Measurements from ENCODE around the gene CCDC171.

The CCDC171 gene

DNA sequence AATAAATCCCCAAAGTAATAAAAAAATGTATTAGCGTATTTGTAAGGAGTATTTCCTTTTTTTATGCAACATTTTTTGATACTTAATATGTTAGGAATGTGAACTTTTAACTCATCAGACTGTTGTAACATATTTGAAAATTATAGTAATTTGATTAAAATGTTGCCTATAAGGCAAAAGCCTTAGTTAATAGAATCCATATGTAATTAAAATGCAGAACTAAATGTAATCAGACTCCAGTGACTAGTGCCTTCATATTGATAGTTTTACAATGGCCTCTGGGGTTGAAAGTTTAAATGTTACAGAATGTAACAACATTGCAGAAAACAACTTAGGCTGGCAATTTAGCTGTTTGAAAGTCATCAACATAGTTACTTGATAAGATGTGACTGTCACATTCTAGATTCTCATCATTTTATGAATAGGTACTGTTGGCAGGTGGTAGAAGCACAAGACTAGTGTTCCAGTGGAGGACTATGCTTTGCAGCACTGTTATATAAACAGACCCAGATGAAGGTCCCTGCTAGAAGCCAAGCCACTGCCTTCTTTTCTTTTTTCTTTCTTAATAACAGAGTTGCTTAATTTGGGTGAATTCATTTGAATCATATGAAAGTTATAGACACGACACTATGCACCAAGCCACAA is 382.9 kb downstream of the CCDC171 start:
- TF ChIP-seq, protein P1, sequence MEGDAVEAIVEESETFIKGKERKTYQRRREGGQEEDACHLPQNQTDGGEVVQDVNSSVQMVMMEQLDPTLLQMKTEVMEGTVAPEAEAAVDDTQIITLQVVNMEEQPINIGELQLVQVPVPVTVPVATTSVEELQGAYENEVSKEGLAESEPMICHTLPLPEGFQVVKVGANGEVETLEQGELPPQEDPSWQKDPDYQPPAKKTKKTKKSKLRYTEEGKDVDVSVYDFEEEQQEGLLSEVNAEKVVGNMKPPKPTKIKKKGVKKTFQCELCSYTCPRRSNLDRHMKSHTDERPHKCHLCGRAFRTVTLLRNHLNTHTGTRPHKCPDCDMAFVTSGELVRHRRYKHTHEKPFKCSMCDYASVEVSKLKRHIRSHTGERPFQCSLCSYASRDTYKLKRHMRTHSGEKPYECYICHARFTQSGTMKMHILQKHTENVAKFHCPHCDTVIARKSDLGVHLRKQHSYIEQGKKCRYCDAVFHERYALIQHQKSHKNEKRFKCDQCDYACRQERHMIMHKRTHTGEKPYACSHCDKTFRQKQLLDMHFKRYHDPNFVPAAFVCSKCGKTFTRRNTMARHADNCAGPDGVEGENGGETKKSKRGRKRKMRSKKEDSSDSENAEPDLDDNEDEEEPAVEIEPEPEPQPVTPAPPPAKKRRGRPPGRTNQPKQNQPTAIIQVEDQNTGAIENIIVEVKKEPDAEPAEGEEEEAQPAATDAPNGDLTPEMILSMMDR (IDR thresholded peaks at IDR 0.05; ENCODE audit: low read depth, low read length): no peak
- in situ Hi-C loops (cut with HindIII; ENCODE audit: low sequenced_read_pairs): no loop called here
- no peak for DNase-seq (ENCODE audit: low read depth, low spot score)
- no peak overlapping the region for H3K4me3 ChIP-seq (ENCODE audit: low read depth, low read length)

DNA sequence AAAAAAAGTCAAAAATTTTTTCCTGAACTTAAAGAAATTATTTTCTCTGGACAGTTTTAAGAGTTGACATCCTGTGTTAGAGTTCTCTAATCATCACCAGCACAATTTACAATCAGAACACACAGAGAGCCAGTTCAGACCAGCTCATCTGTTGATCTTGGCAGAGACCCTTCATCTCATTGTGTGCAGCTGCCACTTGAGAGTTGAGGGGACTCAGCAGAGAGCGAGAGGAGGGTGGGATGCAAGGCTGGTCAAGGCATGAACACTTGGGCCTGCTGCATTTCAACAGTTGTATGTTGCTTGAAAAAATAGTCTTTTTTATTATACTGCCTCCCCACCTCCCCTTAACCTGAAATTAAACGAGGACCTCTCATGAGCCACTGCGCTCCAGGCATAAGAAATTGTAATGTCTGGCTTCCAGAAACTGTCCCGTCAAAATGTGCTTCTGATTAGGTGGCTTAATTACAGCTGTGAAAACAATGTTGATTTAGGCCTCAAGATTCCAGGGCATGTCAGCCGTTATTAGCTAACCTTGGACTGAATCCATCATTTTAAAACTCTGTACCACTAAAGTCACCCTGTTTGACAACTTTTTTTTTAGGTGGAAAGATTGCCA is 383.6 kb downstream of the CCDC171 start:
- H3K4me3 ChIP-seq (ENCODE audit: low read depth, low read length): no peak overlapping the region
- TF ChIP-seq, protein P1 (IDR thresholded peaks at IDR 0.05; ENCODE audit: low read depth, low read length): no peak
- DNase-seq (ENCODE audit: low read depth, low spot score): peak; percentile 74
- in situ Hi-C loops (cut with HindIII; ENCODE audit: low sequenced_read_pairs): no loop called here

DNA sequence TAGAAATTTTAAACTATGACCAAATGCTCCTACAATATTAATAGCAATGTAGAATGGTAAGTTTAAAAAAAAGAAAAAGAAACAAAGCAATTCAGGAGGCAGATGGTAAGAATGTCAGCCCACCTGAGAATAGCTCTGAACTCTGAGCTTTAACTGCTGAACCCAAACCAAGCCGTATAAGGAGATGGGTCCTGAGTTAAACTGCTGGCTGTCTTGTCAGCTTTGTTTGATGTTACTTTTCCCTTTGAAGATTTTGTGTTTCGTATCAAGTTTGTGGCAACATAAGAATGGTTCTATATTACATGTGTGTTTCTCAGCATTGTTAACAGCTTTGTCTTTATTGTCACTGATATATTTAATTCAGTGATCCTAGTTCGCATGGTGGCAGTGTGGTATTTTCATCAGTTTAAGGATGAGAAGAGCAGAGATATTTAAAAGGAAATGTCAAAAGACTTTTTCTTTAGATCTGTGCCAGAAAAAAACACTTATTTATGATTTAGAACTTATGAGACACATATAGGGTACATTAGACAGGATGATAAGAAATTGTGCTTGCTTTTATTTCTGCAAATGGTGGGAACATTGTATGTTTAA is 390.1 kb downstream of the CCDC171 start:
- DNase-seq (ENCODE audit: low read depth, low spot score): no peak
- TF ChIP-seq, protein P1 (IDR thresholded peaks at IDR 0.05; ENCODE audit: low read depth, low read length): no peak
- no peak overlapping the region for H3K4me3 ChIP-seq (ENCODE audit: low read depth, low read length)
- in situ Hi-C loops (cut with HindIII; ENCODE audit: low sequenced_read_pairs): no loop called here

DNA sequence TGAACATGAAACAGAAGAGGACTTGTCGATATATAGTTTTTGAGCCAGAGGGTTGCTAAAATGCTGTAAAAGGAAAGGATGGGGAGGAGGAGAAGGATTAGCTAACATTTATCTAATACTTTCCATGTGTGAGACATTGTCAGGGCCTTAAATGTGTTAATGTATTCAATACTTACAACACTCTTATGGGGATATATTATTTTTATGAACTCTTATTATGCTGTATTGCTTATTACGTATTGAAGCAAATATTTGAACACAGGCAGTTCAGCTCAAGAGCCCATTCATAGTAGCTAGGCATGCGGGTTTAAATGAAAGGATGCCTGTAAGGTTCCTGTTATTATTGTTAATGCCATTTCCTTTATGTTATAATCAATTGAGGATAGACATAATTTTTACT is 391.5 kb downstream of the CCDC171 start:
- DNase-seq (ENCODE audit: low read depth, low spot score): no peak
- in situ Hi-C loops (cut with HindIII; ENCODE audit: low sequenced_read_pairs): no loop called here
- H3K4me3 ChIP-seq (ENCODE audit: low read depth, low read length): no peak overlapping the region
- TF ChIP-seq, protein P1 (IDR thresholded peaks at IDR 0.05; ENCODE audit: low read depth, low read length): no peak

DNA sequence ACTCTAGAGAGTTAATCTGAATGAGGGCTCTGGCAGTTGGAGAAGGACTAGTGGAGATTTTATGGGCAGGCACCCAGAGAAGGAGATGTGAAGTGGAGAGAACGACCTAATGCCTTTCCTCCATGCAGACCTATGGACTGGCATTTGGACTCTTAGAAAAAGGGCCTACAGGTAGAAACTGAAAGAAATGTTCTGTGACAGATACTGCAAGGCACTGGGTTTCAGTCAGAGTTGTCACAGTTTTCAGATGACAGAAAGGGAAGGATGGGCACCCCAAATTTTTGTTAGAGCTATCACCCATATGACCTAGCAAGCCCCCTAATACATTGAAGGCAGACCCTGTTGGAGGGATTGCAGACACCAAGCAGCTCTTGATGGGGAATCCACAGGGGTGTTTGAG is 406.8 kb downstream of the CCDC171 start:
- in situ Hi-C loops (cut with HindIII; ENCODE audit: low sequenced_read_pairs): no loop called here
- no peak for DNase-seq (ENCODE audit: low read depth, low spot score)
- H3K4me3 ChIP-seq (ENCODE audit: low read depth, low read length): no peak overlapping the region
- TF ChIP-seq, protein P1 (IDR thresholded peaks at IDR 0.05; ENCODE audit: low read depth, low read length): no peak

DNA sequence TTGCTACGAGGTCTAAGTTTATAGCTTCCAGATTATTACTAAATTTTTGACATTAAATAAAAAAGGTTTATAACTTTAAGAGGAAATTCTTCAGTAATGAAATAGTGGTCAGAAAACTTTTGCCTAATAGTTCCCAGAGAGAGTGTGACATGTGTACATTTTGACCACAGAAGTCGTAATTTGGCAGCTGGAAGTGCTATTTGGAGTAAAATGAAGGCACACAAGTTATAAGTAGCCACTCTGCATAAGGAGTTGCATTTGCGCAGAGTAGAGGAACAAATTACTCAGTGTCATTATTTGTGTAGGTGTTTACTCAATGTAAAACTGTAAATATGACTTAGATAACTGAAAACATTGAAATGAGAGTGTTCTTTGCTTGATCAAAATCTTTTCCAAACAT is 408.4 kb downstream of the CCDC171 start:
- DNase-seq (ENCODE audit: low read depth, low spot score): no peak
- TF ChIP-seq, protein P1 (IDR thresholded peaks at IDR 0.05; ENCODE audit: low read depth, low read length): no peak
- H3K4me3 ChIP-seq (ENCODE audit: low read depth, low read length): no peak overlapping the region
- in situ Hi-C loops (cut with HindIII; ENCODE audit: low sequenced_read_pairs): no loop called here
